ENCODE results near the gene TSBP1. TPM values are rescaled to one million over a fixed set of nuclear protein-coding genes. Genes with fewer than 3 reads are reported as not detected.
"Not testable (repeated sequence)": the region's sequence is repeated elsewhere in the genome, so short reads cannot be mapped to it uniquely, and the experiment has no call there.

TSBP1 gene
- total RNA-seq, 1 donor from 2014 or later = not detected

- no peak for DNase-seq
Observed at GRCh38 chr6:32375739-32376529, 4.2 kb upstream of the TSBP1 start.

GRCh38 chr6:32371229-32371628 is 474 bp downstream of the TSBP1 start:
- peak; percentile 73 for DNase-seq

- DNase-seq = peak; percentile 2
Observed at GRCh38 chr6:32370505-32370904, 1.2 kb downstream of the TSBP1 start.

GRCh38 chr6:32369660-32370059 is 2.0 kb downstream of the TSBP1 start:
- DNase-seq = peak; percentile 90

- DNase-seq = no peak
Observed at GRCh38 chr6:32367644-32368043, 4.1 kb downstream of the TSBP1 start.

GRCh38 chr6:32359225-32359624 is 12.5 kb downstream of the TSBP1 start:
- DNase-seq = not testable (repeated sequence)

GRCh38 chr6:32358548-32358947 is 13.2 kb downstream of the TSBP1 start:
- not testable (repeated sequence) for DNase-seq

GRCh38 chr6:32355018-32355417 is 16.7 kb downstream of the TSBP1 start:
- no peak for DNase-seq

- DNase-seq = no peak
Observed at GRCh38 chr6:32353348-32353747, 18.4 kb downstream of the TSBP1 start.

- DNase-seq = no peak
Observed at GRCh38 chr6:32340242-32340641, 31.5 kb downstream of the TSBP1 start.

- DNase-seq = no peak
Observed at GRCh38 chr6:32337186-32337805, 34.4 kb downstream of the TSBP1 start.

- no peak for DNase-seq
Observed at GRCh38 chr6:32332433-32332832, 39.3 kb downstream of the TSBP1 start.

GRCh38 chr6:32329141-32329540 is 42.6 kb downstream of the TSBP1 start:
- DNase-seq = no peak

- no peak for DNase-seq
Observed at GRCh38 chr6:32327103-32327502, 44.6 kb downstream of the TSBP1 start.

GRCh38 chr6:32318501-32318900 is 53.2 kb downstream of the TSBP1 start:
- no peak for DNase-seq

- DNase-seq = no peak
Observed at GRCh38 chr6:32317541-32317940, 54.2 kb downstream of the TSBP1 start.

- no peak for DNase-seq
Observed at GRCh38 chr6:32313964-32314363, 57.7 kb downstream of the TSBP1 start.

GRCh38 chr6:32298632-32299336 is 72.9 kb downstream of the TSBP1 start:
- peak; percentile 8 for DNase-seq

- not testable (repeated sequence) for DNase-seq
Observed at GRCh38 chr6:32294980-32295379, 76.7 kb downstream of the TSBP1 start.

GRCh38 chr6:32294566-32294965 is 77.1 kb downstream of the TSBP1 start:
- DNase-seq = no peak

- DNase-seq = no peak
Observed at GRCh38 chr6:32293695-32294094, 78.0 kb downstream of the TSBP1 start.

- DNase-seq = no peak
Observed at GRCh38 chr6:32291543-32291942, 80.2 kb downstream of the TSBP1 start.

GRCh38 chr6:32290886-32291450 is 80.7 kb downstream of the TSBP1 start:
- peak; percentile 51 for DNase-seq
